OCI-LY1 (cell line): ENCODE measurements around the gene LDLRAD2.

ENCODE experiments used
- CTCF ChIP-seq: fragments of 200-600 bp; sonication (generic), shearing (Covaris generic); IDR thresholded peaks from 2 replicates; pipeline ENCODE4 v1.5.1; 2017; ENCODE audit warnings: mild to moderate bottlenecking, antibody characterized with exemption, low read length, moderate library complexity, mixed read lengths
- EZH2 ChIP-seq: fragments of 200-600 bp; sonication (generic), shearing (Covaris generic); IDR thresholded peaks from 2 replicates; pipeline ENCODE4 v1.8.0; 2017; ENCODE audit warnings: borderline replicate concordance, mixed run types, mild to moderate bottlenecking, antibody characterized with exemption, low read length, moderate library complexity, mixed read lengths

- TF ChIP-seq CTCF: no peak
- no peak for TF ChIP-seq EZH2
Measured at GRCh38 chr1:21871943-21872342, 59.9 kb downstream of the LDLRAD2 start.
